IPS-18c (cell line): Measurements from ENCODE around the gene FAM43B.
"Not testable (repeated sequence)": the region's sequence is repeated elsewhere in the genome, so short reads cannot be mapped to it uniquely, and the experiment has no call there.

Experiments
- H3K4me3 ChIP-seq: 2 replicates; pipeline ENCODE4 v1.7.0; 2013; ENCODE audit warnings: low read depth, mild to moderate bottlenecking, low read length, moderate library complexity; ENCODE audit not compliant: insufficient read depth
- H3K9me3 ChIP-seq: one replicate; pipeline ENCODE4 v1.6.1; 2013; ENCODE audit warnings: mild to moderate bottlenecking, low read length, moderate library complexity; ENCODE audit not compliant: control insufficient read depth, insufficient read depth

FAM43B gene, protein sequence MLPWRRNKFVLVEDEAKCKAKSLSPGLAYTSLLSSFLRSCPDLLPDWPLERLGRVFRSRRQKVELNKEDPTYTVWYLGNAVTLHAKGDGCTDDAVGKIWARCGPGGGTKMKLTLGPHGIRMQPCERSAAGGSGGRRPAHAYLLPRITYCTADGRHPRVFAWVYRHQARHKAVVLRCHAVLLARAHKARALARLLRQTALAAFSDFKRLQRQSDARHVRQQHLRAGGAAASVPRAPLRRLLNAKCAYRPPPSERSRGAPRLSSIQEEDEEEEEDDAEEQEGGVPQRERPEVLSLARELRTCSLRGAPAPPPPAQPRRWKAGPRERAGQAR

DNA sequence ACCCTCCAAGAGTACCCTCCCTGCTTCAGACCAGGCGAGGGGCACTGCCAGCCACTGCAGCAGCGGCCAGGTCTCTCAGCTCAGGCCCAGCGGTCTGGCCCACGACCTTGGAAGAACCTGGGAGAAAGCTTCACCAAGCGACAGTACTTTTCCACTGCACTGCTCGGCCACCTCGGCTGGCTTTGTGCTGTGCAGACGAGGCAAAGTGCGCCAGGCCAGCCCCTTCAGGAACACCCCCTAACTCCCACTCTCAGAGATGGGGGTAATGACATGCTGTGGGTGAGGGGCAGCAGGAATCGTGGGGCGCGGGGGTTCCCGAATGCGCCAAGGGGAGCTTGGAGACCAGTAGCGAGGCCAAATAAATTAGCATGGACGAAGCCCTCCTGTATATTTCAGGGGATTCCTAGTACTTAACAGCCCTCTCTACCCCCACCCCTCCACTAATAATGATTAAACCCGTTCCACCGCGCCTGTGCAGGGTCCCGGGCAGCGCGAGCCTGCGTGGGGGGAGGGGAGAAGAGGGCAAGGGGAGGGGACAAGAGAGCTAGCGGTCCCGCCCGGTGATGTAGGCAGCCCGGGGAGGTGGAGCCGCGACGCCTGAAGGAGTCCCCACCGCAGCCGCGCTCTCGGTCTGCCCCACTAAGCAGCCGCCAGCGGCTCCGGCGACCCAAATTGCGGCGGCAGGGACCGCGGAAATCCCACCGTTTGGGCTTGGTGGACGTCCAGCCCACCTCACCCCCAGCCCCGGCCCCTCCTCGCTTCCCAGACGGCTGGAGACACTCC, at the start of gene FAM43B:
FAM43B (plus strand) TSS at position 629 of the 783 bp plus-strand sequence. CDS start 401 bp downstream, outside the sequence.
- peak within 1 kb of the TSS; percentile 55 for H3K4me3 ChIP-seq

DNA sequence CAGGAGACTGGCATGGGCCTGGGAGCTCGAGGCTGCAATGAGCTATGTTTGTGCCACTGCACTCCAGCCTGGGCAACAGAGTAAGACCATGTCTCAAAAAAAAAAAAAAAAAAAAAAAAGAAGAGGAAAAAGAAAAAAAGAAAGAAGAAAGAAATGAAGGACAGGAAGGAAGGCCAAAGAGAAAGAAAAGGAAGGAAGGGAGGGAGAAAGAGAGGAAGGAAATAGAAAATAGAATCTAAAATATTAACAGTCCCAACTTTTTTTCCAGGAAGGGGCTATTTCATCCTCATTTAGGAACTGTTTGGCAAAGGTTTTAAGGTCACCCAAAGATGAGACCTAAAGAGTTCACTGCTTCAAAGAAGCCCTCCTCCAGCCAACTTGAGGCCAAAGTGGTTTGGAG, 46.9 kb upstream of the FAM43B start:
- H3K4me3 ChIP-seq, result no peak overlapping the region
- no peaks in the 10 kb centered on the region for H3K9me3 ChIP-seq

More for the DNA sequence above, at the start of gene FAM43B:
- peaks cover 4% of the 10 kb centered on the region for H3K9me3 ChIP-seq

DNA sequence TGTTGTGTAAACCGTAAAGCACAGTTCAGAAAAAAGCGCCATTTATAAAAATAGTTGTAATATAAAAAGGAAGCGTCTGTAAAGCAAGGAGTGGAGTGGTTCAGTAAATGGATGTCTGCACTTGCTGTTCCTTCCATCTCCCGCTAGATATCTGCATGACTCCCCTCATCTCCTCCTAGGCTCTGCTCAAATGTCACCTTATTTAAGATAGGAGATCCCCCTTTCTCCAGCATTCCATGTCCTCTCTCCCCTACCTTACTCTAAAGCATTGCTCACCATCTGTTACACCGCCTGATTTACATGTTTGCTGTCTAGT, 45.2 kb upstream of the FAM43B start:
- H3K9me3 ChIP-seq, result no peaks in the 10 kb centered on the region
- H3K4me3 ChIP-seq, result peak overlapping the region; percentile 77

DNA sequence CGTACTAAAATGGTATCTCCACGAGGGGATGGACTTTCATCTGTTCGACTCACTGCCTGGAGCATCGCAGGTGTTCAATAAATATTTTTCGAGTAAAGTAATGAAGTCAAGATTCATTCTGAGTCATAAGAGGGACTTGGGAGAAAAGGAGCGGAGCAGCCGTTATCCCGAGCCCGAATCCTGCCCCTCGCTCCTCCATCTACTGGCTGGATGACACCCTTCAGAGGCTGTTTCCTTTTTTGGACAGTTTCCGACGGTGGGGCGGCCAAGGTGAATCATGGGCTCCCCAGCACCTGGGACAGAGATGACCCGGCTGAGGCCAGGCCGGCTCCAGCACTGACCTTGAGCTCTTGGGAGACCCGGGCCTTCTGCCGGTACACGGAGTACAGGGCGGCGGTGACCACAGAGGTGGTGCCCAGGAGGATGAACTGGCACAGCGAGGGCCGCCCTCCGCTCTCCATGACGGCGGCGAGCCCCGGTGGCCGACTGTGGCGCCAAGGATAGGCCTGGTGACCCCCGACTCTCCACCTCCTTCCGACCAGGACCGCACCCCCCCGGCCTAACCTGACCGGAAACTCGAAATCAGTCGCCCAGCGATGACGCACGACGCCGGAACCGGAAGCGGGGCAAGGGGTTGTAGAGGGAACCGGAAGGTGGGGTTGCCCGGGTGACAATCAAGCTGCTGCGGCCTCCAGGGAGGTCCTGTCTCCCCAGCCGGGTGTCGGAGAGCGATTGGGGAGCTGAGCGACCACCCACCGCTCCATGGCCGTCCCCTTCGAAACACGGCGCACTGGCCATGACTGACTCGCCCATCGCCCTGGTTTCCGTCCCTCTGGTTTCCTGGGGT, 44.6 kb upstream of the FAM43B start, which contains the start of gene MUL1:
MUL1 (minus strand) TSS at position 588 of the 847 bp plus-strand sequence; CDS start at position 461, 127 bp downstream.
- Histone ChIP-seq H3K4me3 (peak within 1 kb of the TSS; percentile 77), H3K9me3 (no peaks in the 10 kb centered on the region)

DNA sequence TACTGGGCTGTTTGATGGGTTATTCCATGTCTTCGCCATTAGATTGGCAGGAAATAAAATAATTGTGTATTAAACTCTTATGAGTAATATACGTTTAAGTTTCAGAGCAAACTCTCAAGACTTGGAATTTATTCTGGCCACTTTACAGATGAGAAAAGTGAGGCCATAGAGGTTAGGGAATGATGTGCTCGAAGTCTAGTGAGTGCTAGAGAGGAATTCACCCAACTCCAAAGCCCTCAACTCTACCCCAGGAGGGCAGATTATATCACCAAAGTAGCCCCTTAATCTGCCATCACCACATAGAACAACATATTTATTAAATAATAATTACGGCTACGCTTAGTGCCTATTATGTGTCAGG, 44.0 kb upstream of the FAM43B start:
- Histone ChIP-seq H3K4me3 (peak overlapping the region; percentile 77), H3K9me3 (no peaks in the 10 kb centered on the region)

DNA sequence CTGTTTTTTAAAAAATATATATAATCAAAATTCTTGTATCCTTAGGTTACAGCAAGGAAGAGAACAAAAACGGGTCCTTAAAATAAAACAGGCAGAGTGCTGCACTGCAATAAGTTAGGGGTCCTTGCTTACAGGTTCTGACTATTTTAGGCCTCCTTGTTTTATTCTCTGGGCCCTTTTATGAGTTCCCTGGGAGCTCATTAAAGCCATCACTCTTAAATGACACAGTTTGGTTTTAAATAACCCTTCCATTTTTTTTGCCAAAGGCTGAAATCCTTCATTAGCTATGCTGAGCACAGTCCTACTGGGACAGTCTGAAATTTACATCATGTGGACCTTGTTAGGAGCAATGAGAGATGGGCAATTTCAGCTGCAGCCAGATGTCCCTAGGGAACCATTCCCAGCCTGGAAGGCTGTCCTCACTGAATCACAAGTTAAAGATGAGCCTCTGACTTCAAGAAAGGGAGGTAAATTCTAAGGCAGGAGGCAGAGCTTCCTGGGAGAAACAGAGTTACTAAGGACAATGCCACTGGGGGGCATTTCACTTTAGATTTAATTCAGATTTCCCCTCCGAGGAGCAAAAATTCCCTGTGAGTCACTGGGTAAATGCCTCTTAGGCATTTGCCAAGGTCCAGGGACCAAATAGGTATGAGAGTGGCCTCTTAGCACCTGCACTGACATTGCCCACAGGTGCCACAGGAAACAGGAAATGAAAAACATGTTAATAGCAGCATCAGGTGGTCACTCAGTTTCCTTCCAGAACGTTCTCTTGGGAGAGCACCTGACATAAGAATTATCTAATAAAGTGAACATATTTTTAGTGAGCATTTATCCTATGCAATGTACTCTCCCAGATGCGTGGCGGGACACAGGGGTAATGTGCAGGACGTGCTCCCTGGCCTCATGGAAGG, 40.6 kb upstream of the FAM43B start:
- no peaks in the 10 kb centered on the region for H3K9me3 ChIP-seq
- H3K4me3 ChIP-seq, result no peak overlapping the region

DNA sequence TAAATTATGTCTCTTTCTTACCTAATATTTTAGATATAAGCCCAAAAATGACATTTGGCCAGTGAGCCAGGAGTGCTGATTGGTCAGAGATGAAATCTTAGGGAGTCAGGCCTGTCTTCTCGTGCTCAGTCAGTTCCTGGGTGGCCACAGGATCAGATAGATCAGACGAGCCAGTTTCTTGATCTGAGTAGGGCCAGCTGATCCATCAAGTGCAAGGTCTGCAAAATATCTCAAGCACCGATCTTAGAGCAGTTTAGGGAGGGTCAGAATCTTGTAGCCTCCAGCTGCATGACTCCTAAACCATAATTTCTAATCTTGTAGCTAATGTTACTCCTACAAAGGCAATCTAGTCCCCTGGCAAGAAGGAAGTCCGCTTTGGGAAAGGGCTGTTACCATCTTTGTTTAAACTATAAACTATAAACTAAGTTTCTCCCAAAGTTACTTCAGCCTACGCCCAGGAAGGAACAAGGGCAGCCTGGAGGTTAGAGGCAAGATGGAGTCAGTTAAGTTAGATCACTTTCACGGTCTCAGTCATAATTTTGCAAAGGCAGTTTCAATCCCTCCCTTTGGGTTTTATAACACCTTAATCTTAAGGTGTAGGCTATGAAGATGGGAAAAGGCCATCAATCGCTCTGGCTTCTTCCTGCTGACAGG, 32.6 kb upstream of the FAM43B start:
- H3K4me3 ChIP-seq, H3K9me3 ChIP-seq: not testable (repeated sequence)

DNA sequence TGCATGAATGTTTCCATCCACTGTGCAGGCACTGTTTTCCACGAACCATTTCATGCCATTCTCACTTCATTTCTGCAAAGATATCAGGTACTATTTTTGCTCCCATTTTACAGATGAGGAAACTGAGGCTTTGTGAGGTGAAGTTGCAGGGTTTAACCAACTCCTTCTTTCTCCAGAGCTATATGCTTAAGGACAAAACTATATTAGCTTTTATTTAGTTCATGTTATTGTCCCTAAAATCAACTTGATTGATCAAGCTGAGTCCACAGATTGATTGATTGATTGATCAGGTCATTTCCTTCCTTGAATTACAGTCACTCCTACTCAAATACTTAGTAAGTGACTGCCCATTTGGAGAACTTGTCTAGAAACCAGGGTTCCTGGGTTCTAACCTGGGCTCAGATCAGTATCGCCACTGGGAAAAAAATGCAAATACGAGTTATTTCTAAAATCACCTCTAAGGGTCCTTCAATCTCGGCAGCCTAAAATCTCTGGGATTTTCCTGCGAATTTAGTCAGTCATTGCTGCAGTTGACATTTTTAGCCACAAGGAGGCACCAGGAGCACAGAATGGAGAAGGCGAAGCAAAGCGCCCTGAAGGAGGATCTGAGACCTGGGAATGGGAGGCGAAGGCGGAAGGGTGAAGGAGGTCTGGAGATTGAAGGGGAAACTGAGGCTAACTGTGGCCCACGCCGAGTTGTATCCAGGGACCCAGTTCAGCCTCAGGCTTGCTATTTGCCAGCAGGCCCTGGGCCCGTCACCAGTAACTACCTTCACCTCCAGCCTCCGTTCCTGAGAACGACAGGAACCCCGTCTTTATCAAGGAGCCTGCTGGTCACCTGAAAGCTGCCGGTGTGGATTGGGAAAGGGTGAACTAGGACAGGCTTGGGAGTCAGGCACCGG, 30.2 kb upstream of the FAM43B start:
- Histone ChIP-seq H3K9me3 (no peaks in the 10 kb centered on the region), H3K4me3 (no peak overlapping the region)

DNA sequence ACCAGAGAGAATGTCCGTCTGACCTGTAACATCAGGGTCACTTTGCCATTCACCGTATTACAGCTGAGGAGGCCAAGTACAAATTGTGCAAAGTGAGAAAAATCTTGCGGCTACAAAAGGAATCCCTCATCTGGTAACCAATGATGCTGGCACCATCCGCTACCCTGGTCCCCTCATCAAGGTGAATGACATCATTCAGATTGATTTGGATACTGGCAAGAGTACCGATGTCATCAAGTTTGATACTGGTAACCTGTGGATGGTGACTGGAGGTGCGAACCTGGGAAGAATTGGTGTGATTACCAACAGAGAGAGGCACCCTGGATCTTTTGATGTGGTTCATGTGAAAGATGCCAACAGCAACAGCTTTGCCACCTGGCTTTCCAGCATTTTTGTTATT, 26.1 kb upstream of the FAM43B start:
- no peaks in the 10 kb centered on the region for H3K9me3 ChIP-seq
- H3K4me3 ChIP-seq, result no peak overlapping the region

DNA sequence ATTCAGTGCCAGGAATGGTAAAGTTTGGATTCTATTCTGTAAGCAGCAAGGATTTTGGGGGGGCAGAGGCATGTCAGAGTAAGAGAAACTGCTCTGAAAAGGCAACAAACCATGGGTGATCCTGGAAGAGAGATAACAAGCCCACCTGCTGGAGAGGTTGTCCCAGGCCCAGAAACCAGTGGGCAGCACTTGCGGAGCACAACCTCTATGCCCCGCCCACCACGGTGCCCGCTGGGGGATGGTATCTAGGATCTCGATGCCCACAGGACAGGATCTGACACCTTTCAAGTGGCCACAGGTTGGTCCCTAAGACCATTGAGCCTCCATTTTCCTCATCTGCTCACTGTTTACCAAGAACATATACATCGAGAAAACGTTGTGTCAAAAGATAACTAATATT, 24.2 kb upstream of the FAM43B start:
- H3K4me3 ChIP-seq, result no peak overlapping the region
- no peaks in the 10 kb centered on the region for H3K9me3 ChIP-seq

DNA sequence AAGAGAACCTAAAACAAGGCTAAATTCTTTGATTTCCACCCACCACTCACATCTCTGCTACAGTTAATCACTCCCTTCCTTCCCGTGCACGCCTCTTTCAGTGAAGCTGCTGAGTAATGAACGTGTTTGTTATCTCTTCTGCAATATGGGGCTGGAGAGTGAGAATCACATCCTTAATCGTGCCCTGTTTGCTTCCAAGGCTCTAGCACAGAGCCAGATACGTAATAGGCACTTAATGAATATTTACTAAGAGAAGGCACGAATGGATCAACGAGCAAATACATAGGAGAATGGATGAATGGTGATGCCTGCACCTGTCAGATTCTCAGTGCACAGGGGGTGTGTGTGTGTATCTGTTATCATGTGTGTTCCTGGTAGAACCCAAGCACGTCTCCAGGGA, 22.1 kb upstream of the FAM43B start:
- Histone ChIP-seq H3K4me3 (no peak overlapping the region), H3K9me3 (no peaks in the 10 kb centered on the region)

DNA sequence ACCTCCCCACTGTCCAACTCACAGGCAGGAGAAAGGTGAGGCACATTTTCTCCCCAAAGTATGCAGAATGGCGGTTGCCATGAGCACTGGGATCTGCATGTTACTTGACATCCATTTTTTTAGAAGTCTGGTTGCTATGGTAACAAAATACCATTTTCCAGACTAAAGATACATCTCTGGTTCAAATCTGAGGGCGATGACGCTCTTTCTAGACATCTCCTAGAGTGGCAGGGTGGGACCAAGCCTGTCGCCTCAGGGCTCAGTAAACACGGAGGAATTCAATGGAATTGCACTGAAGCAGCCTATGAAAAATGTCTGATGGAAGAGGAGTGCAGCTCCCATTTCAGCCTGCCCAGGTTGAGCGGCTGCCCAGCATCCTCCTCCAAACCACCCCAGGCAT, 21.5 kb upstream of the FAM43B start:
- Histone ChIP-seq H3K9me3 (no peaks in the 10 kb centered on the region), H3K4me3 (no peak overlapping the region)

DNA sequence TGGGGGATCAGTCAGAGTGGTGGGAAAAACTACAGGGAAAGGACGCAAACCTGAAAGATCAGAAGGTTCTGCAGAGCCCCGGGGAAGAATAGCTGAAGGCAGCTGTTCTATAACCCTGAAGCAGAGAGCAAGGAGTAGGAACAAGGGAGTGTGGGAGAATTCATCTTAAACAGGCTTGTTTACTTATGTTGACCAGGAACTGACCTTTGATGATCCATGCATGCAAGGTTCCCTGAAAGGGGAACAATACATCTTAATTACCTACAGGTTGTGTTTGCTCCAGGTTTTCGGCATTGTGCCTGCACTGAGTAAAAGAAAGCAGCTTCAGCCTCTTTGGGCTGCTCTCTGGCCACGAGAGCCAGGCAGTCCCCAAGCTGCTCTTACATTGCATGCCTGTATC, 18.7 kb upstream of the FAM43B start:
- Histone ChIP-seq H3K4me3 (no peak overlapping the region), H3K9me3 (peaks cover 2% of the 10 kb centered on the region)

DNA sequence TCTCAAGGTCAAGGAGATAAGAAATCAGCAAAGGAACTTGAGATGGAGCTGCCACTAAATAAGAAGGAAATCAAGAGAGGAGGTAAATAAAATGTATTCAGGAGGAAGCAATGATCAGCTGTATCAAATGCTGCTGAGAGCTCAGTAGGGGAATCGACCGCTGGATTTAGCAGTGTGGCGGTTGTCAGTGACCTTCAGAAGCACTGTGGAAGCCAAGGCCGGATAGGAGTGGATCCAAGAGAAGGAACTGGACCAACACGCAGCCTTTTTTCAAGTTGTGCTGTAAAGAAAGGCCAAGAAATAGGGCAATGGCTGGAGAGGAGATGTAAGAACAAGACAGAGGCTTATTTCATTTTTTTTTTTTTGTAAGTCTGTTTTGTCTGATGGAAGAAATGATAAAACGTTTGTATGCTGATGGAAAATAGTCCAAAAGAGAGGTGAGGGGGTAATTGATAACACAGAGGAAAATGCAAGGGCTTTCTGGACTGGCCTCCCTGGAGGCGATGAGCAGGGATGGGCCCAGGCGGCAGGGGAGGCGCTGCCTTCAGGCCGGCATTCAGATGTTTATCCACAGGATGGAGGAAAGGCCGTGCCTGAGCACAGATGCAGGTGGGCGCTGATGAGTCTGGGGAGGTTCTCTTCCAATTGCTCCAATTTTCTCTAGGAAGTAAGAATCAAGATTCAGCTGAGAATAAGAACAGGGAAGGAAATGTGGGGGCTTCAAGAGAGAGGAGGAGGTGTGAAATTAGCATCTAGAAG, 17.5 kb upstream of the FAM43B start:
- Histone ChIP-seq H3K4me3 (no peak overlapping the region), H3K9me3 (peaks cover 2% of the 10 kb centered on the region)

DNA sequence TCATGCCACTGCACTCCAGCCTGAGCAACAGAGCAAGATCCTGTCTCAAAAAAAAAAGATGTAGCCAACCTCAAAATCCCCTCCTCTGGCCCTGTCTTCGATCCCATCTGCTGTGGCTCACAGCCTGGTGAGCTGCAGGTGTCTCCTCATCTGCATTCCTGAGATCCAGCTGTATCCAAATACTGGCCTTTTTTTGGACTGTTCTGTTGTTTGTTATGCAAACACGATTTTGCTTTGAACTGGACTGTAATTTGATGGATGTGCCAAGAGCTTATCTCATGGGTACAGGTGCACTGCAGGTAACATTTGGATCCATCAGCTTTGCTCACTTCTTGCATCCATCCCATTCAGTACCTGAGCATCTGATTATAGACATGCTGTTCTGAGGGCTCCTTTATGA, 14.1 kb upstream of the FAM43B start:
- peaks cover 2% of the 10 kb centered on the region for H3K9me3 ChIP-seq
- H3K4me3 ChIP-seq, result no peak overlapping the region
